ENCODE results near the gene CAPG.
A peak's percentile ranks its signal among the peaks of the same experiment; 100 is the strongest.
"Not testable (repeated sequence)": the region's sequence is repeated elsewhere in the genome, so short reads cannot be mapped to it uniquely, and the experiment has no call there.

CAPG gene

GRCh38 chr2:85396531-85397470, 13.4 kb downstream of the CAPG start:
- no peak for DNase-seq (ENCODE audit: low read depth in 2 of 2)

GRCh38 chr2:85395912-85396475, 14.2 kb downstream of the CAPG start:
- DNase-seq (ENCODE audit: low read depth in 2 of 2), result no peak

GRCh38 chr2:85394976-85395375, 15.2 kb downstream of the CAPG start:
- no peak for DNase-seq (ENCODE audit: low read depth in 2 of 2)

GRCh38 chr2:85394261-85394681, 15.9 kb downstream of the CAPG start:
- no peak for DNase-seq (ENCODE audit: low read depth in 2 of 2)

GRCh38 chr2:85393836-85394235, 16.3 kb downstream of the CAPG start:
- no peak for DNase-seq (ENCODE audit: low read depth in 2 of 2)

GRCh38 chr2:85390941-85391669, 19.1 kb downstream of the CAPG start:
- DNase-seq (ENCODE audit: low read depth in 2 of 2), result peak; percentile 47 to 52

GRCh38 chr2:85388878-85389538, 21.2 kb downstream of the CAPG start:
- no peak for DNase-seq (ENCODE audit: low read depth in 2 of 2)

GRCh38 chr2:85387754-85388153, 22.4 kb downstream of the CAPG start:
- DNase-seq (ENCODE audit: low read depth in 2 of 2), result no peak

GRCh38 chr2:85385746-85386145, 24.4 kb downstream of the CAPG start:
- no peak for DNase-seq (ENCODE audit: low read depth in 2 of 2)

- no peak for DNase-seq (ENCODE audit: low read depth in 2 of 2)
Measured at GRCh38 chr2:85383850-85384249, 26.3 kb downstream of the CAPG start.

GRCh38 chr2:85383151-85383550, 27.0 kb downstream of the CAPG start:
- DNase-seq (ENCODE audit: low read depth in 2 of 2), result not testable (repeated sequence)

GRCh38 chr2:85380048-85380447, 30.1 kb downstream of the CAPG start:
- DNase-seq (ENCODE audit: low read depth in 2 of 2), result no peak

- no peak for DNase-seq (ENCODE audit: low read depth in 2 of 2)
Measured at GRCh38 chr2:85378257-85378656, 31.9 kb downstream of the CAPG start.

GRCh38 chr2:85377083-85377482, 33.1 kb downstream of the CAPG start:
- no peak for DNase-seq (ENCODE audit: low read depth in 2 of 2)

- DNase-seq (ENCODE audit: low read depth in 2 of 2), result no peak
Measured at GRCh38 chr2:85376291-85377065, 33.7 kb downstream of the CAPG start.

- DNase-seq (ENCODE audit: low read depth in 2 of 2), result no peak
Measured at GRCh38 chr2:85371045-85371444, 39.1 kb downstream of the CAPG start.

GRCh38 chr2:85369500-85369899, 40.7 kb downstream of the CAPG start:
- no peak for DNase-seq (ENCODE audit: low read depth in 2 of 2)

- DNase-seq (ENCODE audit: low read depth in 2 of 2), result no peak
Measured at GRCh38 chr2:85368921-85369320, 41.2 kb downstream of the CAPG start.

- DNase-seq (ENCODE audit: low read depth in 2 of 2), result no peak
Measured at GRCh38 chr2:85367180-85367579, 43.0 kb downstream of the CAPG start.

GRCh38 chr2:85362653-85363387, 47.3 kb downstream of the CAPG start:
- not testable (repeated sequence) for DNase-seq (ENCODE audit: low read depth in 2 of 2)
